ENCODE data around the gene MRAS.

Gene MRAS

DNA sequence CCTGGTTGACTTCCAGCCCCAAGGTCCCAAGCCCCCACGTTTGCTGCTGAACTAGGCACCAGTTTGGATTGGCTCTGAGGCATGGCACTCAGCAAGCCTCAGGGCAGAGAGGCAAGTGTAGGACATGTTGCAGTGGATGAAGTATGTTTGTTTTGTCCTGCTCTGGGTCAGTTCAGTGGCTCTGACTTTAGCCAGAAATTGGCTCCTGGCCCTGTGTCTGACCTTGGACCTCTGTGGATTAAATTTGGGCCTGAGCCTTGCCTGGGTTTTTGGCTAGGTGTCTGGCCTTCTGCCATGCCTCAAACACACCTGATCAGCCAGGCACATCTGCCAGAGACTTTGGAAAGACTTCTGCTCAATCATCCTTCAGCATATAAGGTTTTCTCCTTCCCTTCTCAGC lies 3.6 kb upstream of the MRAS start:
- no peak for DNase-seq

DNA sequence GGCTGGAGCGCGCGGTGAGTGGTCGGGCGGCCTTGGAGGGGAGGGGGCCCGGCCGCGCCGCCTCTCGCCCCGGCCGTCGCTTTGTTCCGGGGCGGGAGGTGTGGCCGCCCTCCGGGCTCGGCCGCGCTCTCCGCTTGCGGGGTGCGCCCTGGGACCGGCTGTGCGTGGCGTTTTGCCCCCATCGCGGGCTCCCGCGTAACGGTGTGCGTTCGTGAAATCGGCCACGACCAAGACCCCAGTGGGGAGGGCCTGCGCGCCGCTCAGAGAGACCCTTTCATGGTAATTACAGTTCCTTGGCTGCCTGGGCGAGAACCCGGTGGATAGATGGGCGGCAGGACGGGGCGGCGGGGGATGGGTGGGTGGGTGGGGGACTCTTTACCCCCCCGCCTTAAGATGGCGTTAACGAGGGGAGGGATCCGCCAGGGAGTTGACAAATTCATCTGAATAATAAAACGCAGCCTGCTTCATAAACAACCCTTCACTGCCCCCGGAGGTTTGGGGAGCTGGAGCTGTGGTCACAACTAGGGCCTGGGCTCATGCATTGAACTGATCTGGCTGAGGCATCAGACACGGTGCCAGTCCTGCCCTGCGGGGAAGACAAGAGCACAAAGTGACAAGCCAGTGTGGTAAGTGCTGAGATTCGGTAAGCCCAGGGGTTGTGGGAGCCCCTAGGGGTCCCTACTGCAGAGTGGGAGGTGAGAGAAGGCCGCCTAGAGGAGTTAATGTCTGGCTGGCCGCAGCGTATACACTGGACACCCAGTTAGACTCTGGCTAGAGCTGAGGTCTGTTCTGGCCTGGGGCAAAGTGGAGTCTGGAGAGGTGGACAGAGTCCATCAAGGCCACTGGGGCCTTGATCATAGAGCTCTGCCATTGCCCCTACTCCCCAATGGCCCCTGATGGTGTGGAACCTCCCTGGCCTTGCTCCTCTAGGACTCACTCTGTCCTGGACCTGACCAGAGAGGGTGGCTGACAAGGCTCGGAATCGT lies 668 bp downstream of the MRAS start:
- DNase-seq, result no peak

DNA sequence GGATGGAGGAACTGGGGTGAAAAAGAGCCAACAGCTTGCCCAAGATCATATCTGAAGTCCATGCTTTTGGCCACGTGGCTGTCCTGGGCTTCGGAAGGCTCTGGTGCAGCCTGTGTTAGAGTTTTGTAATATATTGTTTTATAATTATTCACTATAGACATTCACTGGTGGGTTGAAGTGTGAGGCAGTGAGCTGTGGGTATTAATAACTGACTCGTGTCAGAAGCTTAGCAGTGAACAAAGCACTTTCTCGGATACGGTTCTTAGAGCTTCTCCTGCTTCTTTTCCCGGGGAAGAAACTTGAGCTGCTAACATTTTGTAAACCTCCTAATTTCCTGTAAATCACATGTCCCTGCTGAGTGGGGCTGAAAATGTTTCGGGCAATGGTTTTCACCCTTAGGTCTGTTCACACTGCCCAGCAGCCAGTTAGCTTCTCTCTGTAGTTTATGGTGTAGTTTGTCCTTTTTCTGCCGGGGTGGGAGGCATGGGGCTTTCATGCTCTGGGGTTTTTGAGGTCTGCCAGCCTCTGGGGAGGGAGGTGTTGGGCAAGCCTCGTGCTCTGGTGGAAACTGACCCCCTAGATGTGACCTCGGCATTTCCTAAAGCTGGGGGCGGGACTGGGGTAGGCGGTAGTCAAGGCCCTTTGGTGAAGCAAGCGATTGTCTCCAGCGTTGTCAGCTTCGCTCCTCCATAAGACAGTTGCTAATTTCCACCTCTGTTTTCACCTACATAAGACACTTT lies 1.7 kb downstream of the MRAS start:
- no peak for DNase-seq

DNA sequence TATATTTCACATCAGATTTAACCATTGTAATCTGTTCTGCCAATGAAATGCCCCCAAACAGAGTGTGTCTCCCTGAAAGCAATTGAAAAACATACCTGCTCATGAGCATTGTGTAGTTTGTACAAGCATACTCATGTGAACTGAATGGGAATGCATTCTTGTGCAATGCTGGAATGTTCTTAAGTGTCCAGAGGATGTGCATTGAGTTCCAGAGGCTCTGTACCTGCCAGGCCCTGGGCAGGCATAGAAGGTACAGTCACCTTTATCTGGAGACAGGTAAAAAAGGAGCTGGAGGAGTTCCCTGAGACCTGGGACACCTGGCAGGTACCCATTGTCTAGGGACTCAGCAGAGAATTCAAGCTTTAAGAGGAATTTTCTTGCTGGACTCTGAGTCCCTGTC lies 2.8 kb downstream of the MRAS start:
- no peak for DNase-seq

DNA sequence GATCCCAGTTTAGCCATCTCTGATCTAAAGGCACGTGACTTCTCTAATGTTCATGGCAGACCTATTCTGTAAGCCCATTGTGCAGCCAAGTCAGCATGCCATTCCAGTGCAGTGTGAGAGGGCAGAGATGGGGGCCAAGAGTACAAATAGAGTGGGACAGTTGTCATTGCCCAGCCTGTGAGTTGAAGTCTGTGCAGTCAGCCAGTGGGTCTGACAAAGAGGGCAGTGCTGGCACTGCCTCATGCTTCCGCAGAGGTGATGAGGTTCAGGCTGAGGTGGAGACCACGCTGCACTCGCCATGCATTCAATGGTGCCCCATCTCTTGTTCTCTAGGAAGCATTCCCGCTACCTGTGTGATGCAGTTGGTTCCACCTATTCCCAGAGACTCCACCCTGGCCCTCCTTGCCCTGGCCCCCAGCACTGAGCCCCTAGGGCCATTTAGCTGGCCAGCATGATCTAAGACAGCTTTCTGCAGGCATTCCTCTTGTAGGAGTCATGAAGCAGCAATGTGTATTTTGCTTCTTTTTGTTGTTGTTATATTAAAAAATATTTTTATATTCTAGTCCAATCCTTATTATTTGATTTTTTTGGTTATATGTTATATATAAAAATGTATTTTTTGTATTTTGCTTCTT lies 3.7 kb downstream of the MRAS start:
- no peak for DNase-seq

DNA sequence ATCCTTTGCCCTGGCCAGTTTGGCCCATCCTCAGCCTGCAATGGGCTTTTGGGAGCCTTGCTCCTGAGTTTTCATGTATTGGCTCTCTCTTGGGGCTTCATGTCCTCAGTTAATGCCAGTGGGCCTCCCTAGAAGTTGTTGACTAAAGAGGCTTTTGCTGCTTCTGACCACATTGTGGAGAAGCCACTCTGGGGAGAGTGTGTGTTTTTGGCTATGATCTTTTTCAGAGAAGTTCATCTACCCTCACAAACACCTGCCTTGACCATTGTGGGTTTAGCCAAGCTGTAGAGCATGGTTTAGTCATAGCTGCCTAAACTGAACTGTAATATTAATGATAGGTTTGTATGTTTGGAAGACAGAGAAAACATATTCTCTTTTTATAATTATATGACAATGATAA lies 6.0 kb downstream of the MRAS start:
- DNase-seq, result no peak

DNA sequence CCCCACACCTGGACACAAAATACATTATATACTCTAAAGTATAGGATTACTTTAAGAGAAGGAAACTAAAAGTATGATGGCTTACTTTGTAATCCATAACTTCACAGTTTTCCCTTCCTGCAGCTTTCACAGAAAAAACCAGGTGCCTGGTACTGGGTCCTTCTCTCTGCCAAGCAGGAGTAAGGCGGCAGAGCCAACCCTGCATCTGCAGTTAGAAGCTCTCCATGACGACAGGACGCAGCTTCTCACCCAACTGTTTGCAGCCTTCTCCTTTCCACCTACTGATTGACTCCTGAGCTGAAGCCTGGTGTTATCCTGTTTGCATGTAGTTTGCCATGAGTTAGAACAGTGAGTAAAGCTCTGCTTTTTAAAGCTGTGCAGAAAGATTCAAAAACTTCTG lies 6.7 kb downstream of the MRAS start:
- no peak for DNase-seq

DNA sequence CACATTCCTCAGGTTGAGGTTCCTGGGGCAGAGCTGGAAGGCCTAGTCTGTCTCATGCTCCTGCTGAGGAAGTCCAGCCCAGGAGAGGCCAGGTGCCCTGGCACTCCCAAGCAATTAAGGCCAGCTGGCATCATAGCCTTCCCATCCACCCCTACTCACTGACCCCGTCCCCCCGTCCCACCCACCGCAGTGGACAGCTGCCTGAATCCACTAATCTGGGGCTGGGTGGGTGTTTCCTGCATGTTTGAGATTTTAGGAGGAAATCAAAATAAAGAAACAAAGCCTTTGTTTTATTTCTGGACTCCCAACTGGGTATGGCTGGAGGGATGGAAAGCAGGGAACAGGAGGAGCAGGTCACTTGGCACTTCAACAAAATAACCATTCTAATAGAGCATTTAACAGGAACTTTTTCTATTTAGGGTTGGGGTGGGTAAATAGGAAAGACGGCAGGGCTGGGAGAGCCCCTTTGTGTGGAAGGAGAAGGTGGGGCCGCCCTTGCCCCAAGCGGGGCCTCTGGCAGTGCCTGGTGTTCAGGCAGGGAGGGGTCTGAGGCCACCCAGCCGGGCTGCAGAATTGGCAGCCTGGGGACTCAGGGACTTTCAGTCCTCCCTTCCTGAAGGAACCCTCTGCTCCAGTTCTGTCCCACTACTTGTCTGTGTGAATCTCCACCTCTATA lies 8.5 kb downstream of the MRAS start:
- no peak for DNase-seq

DNA sequence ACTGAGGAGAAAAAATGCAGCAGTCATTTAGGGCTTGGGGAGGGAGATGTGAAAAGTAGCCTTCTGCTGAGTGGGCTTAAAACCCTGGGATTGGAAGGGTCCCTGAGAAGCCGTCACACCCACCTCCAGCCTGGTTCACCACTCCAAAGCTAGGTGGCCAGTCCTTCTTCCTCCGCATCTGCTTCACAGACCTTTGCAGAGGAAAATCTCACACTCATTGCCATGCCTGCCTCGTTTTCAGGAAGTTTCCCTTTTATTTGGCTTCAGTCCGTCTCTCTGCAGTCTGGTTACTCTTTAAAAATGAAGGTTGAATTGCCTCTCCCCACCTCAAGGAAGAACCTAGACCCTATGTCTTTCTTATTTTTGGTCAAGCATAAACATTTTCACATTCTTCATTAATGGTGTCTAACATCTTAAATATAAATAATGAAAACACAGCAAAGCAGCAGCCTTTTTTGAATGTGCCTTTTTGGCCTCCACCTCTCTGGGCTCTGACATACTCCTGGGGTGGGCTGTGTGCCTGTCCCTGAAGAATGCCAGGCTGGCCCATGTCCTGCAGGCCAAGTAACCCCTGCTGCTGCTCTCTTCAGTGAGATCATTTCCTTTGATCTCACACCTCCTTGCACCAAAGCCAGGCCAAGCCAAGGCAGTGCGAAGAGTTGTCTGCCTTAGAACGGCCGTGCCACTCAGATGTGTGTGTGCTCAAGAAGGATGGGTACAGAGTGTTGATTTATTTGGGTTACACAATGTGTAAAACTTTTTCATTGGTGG lies 11.0 kb downstream of the MRAS start:
- no peak for DNase-seq

DNA sequence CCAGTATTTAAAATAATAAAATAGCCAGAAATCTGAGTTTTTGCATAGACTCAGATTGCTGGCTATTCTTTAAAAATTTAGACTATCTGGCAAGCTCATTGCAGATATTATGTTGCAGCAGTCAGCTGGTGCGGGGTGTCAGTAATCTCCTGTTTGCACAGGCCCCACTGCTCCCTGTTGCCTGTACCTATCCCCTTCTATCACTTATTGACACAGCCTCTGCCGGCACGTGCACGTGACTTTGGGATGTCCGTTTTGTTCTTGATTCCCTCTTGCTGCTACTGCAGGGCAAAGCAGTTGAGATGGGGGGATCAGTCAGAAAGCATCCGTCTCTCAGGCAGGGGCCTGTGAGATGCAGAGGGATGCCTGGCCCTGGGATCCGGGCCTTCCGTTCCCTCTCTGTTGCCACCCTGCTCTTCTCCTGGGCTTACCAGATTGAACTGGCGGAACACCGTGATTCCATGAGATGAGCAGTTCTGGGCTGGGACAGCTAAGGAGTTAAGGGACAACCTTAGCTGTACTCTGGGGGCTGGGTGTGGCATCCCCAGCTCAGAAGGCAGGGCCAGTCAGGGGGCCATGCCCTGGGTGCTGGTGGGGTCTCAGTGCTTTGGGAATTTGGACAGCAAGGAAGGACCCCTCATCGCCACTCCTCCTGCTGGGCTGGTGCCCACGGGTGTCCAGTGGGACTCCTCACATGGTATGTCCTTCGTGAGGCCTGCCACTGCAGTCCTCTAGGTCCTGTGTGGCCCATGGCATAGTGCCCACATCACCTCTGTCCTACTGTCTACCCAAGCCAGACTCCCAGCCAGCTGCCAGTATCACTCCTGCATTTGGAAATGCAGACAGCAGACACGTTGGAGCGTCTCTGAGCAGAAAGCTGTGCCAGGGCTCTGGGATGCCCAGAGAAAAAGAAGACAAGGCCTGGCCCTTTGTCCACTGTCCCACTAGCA lies 11.8 kb downstream of the MRAS start:
- DNase-seq, result no peak

DNA sequence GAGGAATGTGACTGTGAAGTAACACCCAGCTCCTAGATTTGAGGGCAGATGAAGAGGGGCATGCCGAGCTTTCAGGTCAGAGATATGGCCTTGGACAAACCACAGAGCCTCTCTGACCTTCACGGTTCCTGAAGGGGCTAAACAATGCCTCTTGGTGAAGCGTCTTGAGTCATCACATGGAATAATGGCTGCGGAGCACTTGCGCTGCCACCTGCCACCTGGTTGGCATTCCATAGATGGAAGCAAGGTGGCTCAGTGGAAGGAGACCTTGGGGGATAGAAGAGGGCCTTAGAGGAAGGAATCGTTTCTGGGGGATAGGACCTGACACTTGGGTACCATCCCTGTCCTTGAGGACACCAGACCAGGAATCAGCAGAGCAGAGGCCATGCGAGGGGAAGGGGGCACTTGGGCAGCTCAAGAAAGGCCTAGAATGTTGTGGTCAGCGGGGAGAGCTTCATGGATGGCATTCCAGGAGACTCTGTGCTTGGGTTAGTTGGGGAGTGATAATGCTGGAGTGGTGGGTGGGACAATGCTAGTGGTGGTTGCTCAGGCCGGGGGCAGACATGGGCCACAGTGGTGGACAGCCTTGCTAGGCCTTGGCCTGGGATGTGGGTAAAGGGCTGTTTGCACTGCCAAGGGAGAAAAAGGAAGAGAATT lies 12.6 kb downstream of the MRAS start:
- DNase-seq, result no peak

DNA sequence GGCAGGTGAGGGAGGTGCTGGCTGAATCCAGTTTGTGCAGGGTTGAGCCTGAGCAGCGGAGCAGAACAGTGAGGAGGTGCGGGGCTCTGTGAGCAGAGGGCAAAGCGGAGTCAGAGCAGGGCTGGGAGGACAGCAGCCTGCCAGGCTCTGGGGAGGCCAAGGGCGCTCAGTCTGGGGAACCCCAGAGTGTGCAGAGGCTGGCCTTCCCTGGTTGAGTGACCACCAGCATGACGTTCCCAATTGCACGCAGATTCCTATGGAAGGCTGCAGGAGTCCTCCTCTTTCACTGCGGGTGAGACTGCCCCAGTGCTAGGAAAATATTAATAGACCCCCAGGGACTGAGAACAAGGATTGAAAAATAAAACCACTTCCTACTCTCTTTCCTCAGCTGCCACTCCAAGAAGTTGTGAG lies 13.2 kb downstream of the MRAS start:
- DNase-seq, result no peak

DNA sequence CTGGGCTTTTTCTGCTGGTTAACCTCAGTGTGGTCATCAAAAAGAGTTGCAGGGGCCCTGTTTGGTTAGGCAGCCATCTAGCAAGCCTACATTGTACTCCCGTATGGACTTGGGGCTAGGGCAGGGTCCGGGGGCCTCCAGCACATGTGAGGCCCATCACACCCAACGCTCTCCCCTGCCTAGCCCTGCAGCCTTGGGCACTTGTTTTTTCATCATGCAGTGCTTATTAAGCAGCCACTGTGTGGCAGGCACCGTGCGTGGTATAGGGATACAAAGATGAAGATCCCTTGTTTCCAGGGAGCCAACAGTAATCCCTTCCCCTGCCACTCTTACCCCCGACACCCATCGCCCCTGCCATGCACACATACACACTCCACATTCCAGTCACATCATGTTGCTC lies 14.2 kb downstream of the MRAS start:
- DNase-seq, result no peak

DNA sequence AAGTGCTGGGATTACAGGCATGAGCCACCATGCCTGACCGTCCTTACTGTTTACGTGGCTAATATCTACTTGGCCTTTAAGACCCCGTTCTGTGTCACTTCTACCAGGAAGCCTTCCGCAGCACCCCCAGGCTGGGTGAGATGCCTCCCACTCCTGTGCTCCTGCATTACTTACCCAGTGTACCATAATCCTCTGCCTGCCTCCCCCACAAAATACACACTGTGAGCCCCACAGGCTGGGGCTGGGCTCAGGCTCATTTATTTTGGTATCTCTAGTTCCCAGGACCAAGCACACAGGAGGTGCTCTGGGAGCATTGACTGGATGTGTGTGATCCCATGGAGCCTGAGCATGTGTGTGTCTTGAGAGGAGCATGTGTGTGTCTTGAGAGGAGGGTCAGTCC lies 14.9 kb downstream of the MRAS start:
- DNase-seq, result no peak

DNA sequence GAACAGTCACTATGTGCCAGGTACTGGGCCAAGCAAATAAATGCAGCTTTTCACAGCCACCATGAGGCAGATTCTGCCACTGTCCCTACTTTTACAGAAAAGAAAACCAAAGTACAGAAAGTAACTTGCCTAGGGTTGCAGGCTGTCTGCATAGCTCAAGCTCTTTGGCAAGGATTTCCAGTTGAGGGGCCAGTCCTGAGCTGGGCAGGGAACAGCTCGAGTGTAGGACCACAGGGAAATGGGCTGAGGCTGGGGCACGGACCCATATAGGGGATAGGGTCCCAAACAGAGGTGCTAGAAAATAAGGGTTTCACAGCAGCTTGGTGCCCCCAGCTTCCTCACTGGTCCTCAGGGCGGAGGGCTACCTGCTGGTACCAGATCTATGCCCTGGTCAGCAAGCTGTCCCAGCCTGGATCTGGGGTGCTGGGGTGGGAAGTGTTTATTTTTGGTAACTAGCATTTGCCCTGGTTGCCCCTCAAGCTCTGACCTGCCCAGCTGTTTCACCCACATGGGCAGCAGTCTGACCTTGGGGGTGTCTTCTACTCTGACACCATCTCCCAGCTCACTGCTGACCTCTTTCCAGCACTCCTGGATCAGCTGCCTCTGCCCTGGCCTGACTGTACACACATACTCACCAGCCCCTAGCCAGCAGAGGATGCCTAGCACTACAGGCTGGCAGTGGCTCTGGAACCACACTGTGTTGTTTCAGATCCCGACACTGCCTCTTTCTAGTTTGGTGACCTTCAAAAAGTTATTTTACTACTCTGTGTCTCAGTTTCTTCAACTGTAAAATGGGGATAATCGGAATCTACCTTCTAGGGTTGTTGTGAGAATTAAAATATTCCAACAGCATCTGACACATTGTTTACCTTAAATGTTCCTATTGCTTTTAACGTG lies 16.2 kb downstream of the MRAS start:
- DNase-seq, result no peak

DNA sequence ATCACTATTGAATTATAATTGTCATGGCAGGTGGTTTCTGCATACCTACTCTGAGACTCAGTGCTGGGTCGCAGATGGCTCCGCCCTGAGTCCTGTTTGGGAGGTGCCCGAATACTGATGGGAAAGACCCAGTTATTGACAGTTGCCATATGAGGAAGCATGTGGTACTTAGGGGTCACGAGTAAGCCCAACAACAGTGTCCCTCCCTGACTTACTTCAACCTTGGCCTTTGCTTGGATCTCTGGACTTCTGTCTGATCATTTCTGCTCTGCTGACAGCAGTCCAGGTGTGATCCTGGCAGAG lies 16.8 kb downstream of the MRAS start:
- no peak for DNase-seq

DNA sequence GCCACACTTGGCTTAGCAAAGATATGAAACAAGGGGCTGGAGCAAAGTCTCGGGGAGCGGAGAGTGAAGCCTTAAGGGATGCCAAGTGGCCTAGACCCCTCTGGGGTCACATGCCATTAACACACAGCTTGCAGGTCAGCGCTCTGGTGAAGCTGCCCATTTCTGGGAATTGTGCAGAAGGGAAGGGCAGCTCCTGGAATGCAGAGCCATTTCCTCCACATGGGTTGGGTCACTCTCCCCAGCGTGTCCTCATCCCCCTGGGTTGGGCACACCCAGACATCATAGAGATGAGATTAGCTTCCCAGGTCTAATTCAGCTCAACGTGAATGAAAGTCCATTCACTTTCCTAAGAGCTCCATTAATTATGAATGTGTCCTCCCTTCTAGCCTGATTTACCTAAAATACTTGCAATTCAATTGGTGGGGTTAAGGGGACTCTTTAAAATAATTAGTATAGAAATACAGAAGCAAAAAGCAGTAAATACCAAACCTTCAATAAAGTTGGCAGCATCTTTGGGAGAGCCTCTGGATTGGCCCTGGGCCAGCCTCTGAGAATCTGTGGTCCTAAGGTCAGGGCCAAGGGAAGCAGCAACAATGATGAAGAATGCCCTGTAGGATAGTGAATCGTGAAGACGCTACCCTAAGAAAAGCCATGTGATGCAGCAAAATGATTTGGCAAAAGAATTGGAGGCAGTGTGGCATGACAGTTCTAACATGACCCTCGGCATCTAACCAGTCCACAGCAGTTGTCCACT lies 17.8 kb downstream of the MRAS start:
- DNase-seq, result no peak

DNA sequence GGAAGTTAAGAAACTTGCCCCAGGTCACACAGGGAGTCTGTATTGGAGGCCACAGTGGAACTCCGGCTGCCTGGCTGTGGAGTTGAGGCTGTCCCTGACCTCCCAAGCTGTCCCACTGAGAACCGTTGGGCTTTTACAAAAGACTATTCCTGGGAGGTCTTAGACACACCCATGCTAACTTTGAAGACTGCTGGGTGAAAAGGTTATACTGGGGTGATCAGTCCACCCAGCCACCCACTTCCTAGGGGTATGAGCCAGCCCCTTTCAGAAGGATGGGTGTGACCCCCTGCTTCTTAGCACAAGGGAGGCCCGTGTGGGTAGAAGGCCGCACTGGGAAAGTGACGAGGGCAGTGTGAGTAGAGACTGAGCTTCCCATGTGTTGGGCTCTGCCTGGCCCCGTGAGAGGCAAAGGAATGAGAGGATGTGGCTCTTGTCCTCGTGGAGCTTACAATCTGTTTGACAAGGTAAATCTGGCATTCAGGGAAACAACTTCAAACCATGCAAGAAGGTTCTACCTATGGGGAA lies 19.0 kb downstream of the MRAS start:
- DNase-seq, result no peak

DNA sequence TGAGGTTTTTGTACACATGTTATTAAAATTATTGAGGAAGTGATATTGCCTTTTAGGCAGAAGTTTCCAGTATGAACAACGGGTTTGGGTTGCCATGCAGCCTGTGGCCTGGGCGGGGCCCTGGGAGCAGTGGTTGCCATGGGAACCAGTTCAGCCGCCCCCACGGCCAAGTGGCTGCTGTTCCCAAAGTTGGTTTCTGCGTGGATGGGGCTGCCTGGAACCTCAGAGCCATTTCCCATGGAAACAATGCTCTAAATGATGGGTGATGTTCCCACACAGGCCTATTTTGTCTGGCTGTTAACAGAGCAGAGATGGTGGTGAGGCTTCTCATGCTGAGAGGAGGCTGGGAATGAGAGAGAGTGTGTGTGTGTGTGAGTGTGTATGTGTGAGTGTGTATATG lies 19.5 kb downstream of the MRAS start:
- DNase-seq, result no peak

Measured in activated CD4-positive, alpha-beta T cell treated with anti-CD3 and anti-CD28 coated beads for 4 hours (primary cell).